ENCODE results near the gene TMEM107.

TMEM107 gene

DNA sequence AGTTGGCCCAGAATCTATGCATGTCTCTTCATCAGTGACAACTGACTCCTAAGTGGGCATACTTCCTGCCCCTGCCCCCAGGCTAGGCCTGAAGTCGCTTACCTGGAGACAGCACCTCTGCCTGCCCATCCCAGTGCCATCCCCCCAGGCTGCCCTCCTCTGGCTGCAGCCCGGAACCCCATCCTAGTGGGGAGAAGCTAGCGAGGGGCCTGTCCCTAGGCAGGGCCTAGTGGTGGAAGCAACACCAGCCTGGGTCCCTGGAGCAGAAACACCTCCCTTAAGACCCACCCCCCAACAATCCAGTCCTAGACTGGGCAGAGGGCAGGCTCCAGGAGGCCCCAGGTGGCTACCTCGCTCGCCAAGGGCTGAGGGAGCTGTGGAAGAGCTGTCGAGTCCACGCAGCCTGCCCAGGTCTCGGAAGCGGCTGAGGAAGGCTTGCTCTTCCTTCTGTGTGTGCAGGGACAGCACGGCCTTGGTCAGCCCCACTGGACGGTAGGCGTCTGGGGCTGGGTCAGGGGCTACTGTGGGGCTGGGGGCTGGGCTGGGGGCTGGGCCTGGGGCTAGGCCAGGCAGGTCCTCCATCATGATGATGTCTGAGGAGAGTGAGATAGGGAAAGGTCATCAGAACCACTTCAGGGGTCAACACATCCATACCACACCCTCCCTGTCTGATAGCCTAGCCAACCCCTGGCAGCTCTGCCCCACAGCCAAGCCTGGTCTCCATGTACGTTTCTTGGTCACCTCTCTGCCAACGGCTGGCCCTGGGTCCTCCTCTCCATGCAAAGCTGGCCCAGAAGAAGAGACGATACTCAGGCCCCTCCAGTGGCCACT is 31.6 kb downstream of the TMEM107 start:
- in situ Hi-C loops (cut with HindIII; ENCODE audit: low pct_ligation_motif_present, low sequenced_read_pairs), result no loop called here
- H3K4me3 ChIP-seq (ENCODE audit: low read depth, low read length), result no peak overlapping the region
- H3K36me3 ChIP-seq (replicated peaks), result peaks cover 83% of the 10 kb centered on the region
- no peaks in the 10 kb centered on the region for H3K27me3 ChIP-seq (replicated peaks)
- DNase-seq, result no peak
- TF ChIP-seq, protein P1, sequence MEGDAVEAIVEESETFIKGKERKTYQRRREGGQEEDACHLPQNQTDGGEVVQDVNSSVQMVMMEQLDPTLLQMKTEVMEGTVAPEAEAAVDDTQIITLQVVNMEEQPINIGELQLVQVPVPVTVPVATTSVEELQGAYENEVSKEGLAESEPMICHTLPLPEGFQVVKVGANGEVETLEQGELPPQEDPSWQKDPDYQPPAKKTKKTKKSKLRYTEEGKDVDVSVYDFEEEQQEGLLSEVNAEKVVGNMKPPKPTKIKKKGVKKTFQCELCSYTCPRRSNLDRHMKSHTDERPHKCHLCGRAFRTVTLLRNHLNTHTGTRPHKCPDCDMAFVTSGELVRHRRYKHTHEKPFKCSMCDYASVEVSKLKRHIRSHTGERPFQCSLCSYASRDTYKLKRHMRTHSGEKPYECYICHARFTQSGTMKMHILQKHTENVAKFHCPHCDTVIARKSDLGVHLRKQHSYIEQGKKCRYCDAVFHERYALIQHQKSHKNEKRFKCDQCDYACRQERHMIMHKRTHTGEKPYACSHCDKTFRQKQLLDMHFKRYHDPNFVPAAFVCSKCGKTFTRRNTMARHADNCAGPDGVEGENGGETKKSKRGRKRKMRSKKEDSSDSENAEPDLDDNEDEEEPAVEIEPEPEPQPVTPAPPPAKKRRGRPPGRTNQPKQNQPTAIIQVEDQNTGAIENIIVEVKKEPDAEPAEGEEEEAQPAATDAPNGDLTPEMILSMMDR (IDR thresholded peaks at IDR 0.05; ENCODE audit: low read depth, low read length, missing control alignments), result no peak
- no peak overlapping the region for H3K27ac ChIP-seq

DNA sequence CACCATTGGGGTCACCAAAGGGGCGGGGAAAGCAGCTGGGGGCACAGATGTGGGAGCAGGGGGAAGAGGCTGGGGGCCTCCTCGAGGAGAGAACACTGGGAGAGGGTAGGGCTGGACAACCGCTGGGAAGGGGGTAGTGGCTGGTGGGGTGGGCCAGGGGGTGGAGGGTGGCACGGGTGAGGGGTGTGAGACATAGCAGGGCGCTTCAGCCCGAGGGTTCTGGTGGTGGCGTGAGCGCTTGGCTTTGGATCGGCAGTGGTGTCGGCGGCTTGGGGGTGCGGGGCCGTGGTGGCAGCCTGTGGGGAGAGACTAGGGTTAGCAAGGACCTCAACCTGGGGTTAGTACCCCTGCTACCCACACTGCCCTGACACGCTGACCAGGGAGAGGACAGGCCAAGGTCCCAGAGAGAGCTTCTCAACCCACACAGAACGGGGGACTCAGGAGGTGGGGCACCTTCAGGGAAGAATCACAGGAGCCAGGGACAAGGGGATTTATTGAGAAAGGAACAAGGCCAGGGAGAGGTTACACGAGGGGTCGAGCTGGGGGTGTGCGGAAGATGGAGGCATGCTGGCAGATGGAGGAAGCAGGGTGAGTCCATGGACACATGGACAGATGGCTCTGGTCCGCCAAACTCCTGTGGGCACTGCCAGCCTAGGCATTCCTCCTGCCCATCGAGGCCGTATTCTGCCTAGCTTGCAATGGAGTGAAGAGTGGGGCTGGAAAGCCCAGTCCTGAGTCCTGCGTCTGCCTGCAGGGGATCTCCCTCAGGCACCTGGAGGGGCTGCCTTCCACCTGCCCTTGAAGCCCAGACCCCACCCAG is 32.4 kb downstream of the TMEM107 start:
- DNase-seq, result no peak
- Histone ChIP-seq H3K36me3 (replicated peaks) (peaks cover 78% of the 10 kb centered on the region), H3K27ac (no peak overlapping the region), H3K27me3 (replicated peaks) (no peaks in the 10 kb centered on the region), H3K4me3 (ENCODE audit: low read depth, low read length) (no peak overlapping the region)
- in situ Hi-C loops (cut with HindIII; ENCODE audit: low pct_ligation_motif_present, low sequenced_read_pairs), result no loop called here
- TF ChIP-seq, protein P1 (IDR thresholded peaks at IDR 0.05; ENCODE audit: low read depth, low read length, missing control alignments), result no peak

DNA sequence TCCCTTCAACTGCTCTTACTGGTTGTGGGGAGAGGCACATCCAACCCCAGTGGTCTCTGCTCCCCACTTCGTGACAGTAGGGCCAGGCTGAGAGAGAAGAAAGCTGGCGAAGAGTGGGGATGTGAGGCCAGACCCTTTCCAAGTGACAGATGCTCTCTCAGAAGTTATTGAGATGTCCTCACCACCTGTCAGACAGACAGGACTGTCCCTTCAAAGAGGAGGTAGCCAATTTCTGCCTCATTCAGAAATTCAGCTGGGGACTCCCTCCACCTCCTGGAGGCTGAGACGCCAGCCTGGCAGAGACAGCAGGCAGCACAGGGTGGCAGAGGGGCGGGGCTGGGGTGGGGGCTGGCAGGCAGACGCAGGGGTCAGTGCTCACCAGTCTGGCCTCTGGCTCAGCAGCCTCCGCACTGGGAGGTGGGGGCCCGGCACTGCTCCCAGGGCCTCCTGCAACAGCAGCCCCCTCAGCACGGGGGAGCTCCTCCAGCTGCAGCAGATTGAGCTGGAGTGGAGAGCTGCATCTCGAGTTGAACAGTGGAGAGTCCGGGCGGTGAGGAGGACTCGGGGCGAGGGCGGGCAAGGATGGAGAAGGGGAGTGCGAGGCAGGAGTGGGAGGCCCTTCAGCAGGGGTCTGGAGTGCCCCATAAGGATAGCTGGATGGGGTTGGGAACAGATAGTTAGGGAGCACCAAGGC is 33.1 kb downstream of the TMEM107 start:
- Histone ChIP-seq H3K4me3 (ENCODE audit: low read depth, low read length) (no peak overlapping the region), H3K27me3 (replicated peaks) (no peaks in the 10 kb centered on the region), H3K27ac (no peak overlapping the region), H3K36me3 (replicated peaks) (peaks cover 71% of the 10 kb centered on the region)
- TF ChIP-seq, protein P1 (IDR thresholded peaks at IDR 0.05; ENCODE audit: low read depth, low read length, missing control alignments), result no peak
- in situ Hi-C loops (cut with HindIII; ENCODE audit: low pct_ligation_motif_present, low sequenced_read_pairs), result no loop called here
- no peak for DNase-seq

DNA sequence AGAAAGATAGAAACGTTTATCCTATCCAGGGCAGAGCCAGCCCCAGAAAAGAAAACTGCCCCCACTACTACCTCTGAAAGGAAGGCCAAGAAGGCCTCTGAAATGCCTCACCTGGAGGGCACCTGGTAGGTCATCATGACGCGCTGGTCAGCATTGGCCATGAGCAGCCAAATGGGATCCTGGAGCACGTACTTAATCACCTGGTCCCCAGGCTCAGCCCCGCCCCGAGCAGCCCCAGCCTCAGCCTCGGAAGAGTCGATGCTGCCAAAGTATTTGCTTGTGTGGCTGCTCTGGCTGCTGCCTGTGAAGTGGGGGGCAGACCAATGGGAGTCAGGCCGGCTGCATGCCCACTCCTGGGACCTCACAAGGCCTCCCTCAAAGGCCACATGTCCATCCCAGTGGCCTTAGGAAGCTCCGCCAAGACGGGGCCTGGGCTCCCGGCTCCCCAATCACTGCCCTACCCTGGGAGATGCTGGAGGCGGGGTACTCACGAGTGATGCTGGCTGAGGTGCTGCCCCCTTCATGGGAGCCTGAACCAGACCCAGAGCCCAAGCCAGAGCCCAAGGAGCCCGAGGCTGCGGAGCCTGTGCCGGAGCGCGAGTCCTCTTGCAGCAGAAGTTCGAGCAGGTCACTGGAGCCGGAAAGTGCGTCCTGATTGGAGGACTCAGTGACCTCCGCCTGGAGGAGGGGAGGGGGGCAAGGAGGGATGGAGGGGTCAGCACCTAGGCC is 33.9 kb downstream of the TMEM107 start:
- DNase-seq, result no peak
- H3K27ac ChIP-seq, result no peak overlapping the region
- in situ Hi-C loops (cut with HindIII; ENCODE audit: low pct_ligation_motif_present, low sequenced_read_pairs), result no loop called here
- no peak overlapping the region for H3K4me3 ChIP-seq (ENCODE audit: low read depth, low read length)
- H3K27me3 ChIP-seq (replicated peaks), result no peaks in the 10 kb centered on the region
- TF ChIP-seq, protein P1 (IDR thresholded peaks at IDR 0.05; ENCODE audit: low read depth, low read length, missing control alignments), result no peak
- H3K36me3 ChIP-seq (replicated peaks), result peaks cover 64% of the 10 kb centered on the region

DNA sequence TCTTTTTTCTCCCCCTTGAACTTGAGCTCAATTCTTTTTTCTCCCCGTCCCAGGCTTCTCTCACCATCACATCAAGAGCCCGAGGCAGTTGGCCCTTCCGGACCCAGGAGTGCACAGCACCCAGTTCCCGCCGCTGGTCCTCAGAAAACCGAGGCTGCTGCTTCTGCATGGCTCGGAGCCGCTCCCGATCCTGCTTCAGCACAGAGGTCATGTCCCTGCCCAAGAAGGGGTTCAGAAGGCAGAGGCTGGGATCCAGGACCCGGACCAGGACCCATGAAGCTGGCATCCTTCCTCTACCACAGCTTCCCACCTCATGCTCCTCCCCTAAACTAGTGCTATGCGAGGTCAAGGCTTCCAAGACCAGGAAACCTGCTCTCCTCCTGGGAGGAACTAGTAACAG is 34.4 kb downstream of the TMEM107 start:
- no peak for DNase-seq
- Histone ChIP-seq H3K27me3 (replicated peaks) (no peaks in the 10 kb centered on the region), H3K4me3 (ENCODE audit: low read depth, low read length) (no peak overlapping the region), H3K36me3 (replicated peaks) (peaks cover 58% of the 10 kb centered on the region), H3K27ac (no peak overlapping the region)
- TF ChIP-seq, protein P1 (IDR thresholded peaks at IDR 0.05; ENCODE audit: low read depth, low read length, missing control alignments), result no peak
- in situ Hi-C loops (cut with HindIII; ENCODE audit: low pct_ligation_motif_present, low sequenced_read_pairs), result no loop called here
